ENCODE data around the gene GPC2.
A peak's percentile ranks its signal among the peaks of the same experiment; 100 is the strongest.
"Not testable (repeated sequence)": the region's sequence is repeated elsewhere in the genome, so short reads cannot be mapped to it uniquely, and the experiment has no call there.

The GPC2 gene

GRCh38 chr7:100132126-100132525 is 45.1 kb downstream of the GPC2 start:
- no peak overlapping the region for H3K4me3 ChIP-seq (ENCODE audit: low read depth, low read length)
- no peak for TF ChIP-seq CTCF (IDR thresholded peaks at IDR 0.05; ENCODE audit: low read depth, low read length)

GRCh38 chr7:100130608-100131453 is 46.4 kb downstream of the GPC2 start:
- peak; percentile 61; the same call in 1 of the 2 replicates for TF ChIP-seq CTCF (IDR thresholded peaks at IDR 0.05; ENCODE audit: low read depth, low read length)
- no peak overlapping the region for H3K4me3 ChIP-seq (ENCODE audit: low read depth, low read length)

DNA sequence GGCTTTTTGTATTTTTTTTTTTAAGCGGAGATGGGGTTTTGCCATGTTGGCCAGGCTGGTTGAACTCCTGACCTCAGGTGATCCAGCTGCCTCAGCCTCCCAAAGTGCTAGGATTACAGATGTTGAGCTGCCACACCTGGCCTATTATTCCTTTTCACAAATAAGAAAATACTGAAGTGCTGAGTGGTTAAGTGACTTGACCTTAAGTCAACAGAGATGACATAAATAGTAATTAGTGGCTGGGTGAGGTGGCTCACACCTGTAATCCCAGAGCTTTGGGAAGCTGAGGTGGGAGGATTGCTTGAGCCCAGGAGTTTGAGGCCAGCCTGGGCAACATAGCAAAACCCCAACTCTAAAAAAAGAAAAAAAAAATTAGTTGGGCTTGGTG is 47.0 kb downstream of the GPC2 start:
- H3K4me3 ChIP-seq (ENCODE audit: low read depth, low read length) = not testable (repeated sequence)

DNA sequence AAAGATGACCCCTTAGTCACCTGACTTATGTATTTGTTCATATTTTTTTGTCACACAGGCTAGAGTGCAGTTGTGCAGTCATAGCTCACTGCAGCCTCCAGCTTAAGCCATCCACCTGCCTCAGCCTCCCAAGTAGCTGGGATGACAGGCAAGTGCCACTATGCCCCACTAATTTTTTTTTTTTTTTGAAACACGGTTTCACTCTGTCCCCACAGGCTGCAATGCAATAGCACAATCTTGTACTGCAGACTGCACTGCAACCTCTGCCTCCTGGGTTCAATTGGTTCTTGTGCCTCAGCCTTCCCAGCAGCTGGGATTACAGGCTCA is 48.6 kb downstream of the GPC2 start:
- H3K4me3 ChIP-seq (ENCODE audit: low read depth, low read length) = no peak overlapping the region
- no peak for TF ChIP-seq CTCF (IDR thresholded peaks at IDR 0.05; ENCODE audit: low read depth, low read length)

GRCh38 chr7:100127866-100128636 is 49.1 kb downstream of the GPC2 start:
- peak overlapping the region; percentile 83 for H3K4me3 ChIP-seq (ENCODE audit: low read depth, low read length)
- TF ChIP-seq CTCF (IDR thresholded peaks at IDR 0.05; ENCODE audit: low read depth, low read length) = no peak

DNA sequence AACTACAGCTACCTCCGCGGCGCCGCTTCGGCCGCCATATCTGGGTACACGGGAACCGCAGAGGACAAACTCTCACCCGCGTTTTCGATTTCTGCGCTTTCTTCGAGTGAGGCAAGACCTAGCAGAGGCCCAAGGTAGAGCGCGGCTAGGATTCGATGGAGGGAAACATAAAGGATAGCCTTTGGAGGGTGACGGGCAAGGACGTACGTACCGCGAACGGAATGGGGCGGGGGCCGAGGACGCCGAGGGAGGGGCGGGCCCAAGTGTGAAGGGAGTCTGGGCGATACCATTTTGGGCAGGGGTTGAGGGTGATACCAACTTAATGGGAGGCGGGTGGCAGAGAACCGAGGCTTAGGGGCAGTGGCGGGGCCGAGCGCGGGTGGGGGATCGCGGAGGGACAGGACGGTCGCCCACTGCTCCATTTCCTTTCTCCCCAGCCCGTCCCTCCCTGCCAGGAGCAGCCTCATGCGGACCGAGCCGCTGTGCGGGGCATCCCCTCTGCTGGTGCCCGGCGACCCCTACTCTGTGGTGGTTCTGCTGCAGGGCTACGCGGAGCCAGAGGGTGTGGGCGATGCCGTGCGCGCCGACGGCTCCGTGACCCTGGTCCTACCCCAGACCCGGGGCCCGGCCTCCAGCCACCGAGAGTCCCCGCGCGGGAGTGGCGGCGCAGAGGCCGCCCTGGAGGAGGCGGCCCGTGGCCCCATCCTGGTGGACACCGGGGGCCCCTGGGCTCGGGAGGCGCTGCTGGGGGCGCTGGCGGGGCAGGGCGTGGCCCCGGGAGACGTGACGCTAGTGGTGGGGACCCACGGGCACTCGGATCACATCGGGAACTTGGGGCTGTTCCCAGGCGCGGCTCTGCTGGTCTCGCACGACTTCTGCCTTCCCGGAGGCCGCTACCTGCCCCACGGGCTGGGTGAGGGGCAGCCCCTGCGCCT is 50.0 kb downstream of the GPC2 start, which contains the start of gene MBLAC1:
Gene MBLAC1, plus strand, starts transcription at position 37 of the 935 bp plus-strand sequence. Its CDS starts 429 bp downstream, at position 466.
- no peak for TF ChIP-seq CTCF (IDR thresholded peaks at IDR 0.05; ENCODE audit: low read depth, low read length)
- peak within 1 kb of the TSS; percentile 83 for H3K4me3 ChIP-seq (ENCODE audit: low read depth, low read length)

GRCh38 chr7:100126239-100126930 is 50.8 kb downstream of the GPC2 start:
- TF ChIP-seq CTCF (IDR thresholded peaks at IDR 0.05; ENCODE audit: low read depth, low read length) = no peak
- peak overlapping the region; percentile 83 for H3K4me3 ChIP-seq (ENCODE audit: low read depth, low read length)
